HG03520 (cell line): ENCODE measurements around the gene GUSB.
"Not testable (repeated sequence)": the region's sequence is repeated elsewhere in the genome, so short reads cannot be mapped to it uniquely, and the experiment has no call there.

ENCODE experiments used
- ATAC-seq: cut with Tn5 transposase; IDR thresholded peaks from one replicate; pipeline ENCODE4 v1.9.1; 2021; ENCODE audit warnings: mild to moderate bottlenecking, moderate library complexity; ENCODE audit not compliant: unreplicated experiment

Gene GUSB

DNA sequence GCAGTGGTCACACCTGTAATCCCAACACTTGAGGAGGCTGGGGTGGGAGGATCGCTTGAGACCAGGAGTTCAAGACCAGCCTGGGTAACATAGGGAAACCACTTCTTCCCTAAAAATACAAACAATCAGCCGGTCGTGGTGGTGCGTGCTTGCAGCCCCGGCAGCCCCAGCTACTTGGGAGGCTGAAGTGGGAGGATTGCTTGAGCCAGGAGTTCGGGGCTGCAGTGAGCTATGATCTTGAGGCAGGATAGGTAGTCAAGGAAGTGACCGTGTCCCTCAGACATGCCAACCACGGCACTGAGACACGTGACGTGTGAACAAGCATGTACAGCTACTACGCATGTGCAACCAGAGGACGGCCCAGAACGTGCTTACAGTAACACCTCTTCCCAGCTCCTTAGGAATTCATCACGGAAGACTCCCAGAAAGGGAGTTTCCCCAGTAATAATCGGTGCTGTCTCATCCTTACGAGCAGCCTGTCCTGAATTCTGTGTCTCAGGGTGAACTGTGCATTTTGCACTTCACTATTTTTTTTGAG, 5.3 kb downstream of the GUSB start:
- no peak for ATAC-seq

DNA sequence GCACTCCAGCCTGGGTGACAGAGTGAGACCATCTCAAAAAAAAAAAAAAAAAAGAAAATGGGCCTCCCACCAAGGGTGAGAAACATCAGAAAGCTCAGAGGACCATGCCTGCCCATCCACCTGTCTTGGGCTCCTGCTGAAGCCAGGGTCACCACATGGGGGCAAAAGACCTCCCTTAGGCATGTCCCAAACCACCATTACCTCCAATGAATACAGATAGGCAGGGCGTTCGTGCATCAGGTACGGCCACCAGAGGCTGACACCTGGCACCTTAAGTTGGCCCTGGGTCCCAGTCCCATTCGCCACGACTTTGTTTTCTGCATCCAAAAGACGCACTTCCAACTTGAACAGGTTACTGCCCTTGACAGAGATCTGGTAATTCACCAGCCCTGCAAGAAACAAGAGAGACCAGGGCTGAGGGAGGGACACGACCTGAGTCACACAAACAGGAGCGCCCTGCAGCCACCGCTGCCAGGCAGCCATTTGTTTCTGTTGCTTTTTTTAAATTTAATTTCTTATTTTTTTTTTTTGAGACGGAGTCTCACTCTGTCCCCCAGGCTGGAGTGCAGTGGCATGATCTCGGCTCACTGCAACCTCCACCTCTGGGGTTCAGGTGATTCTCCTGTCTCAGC, 6.1 kb downstream of the GUSB start:
- no peak for ATAC-seq

DNA sequence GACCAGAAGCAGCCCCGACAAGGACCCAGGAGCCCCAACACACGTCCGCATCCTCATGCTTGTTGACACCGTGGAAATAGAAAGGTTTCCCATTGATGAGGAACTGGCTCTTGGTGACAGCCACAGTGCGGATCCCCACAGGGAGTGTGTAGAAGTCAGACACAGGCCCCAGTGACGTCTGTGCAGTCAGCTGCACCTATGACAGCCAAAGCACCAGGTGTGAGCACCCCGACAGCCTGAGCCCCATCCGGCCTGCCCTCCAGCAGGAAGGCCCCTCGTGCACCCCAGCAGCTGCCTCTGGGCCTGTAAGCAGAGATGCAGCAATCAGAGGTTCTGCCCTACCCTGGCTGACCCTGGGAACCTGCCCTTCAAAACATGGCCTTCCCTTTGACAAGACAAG, 7.1 kb downstream of the GUSB start:
- no peak for ATAC-seq

DNA sequence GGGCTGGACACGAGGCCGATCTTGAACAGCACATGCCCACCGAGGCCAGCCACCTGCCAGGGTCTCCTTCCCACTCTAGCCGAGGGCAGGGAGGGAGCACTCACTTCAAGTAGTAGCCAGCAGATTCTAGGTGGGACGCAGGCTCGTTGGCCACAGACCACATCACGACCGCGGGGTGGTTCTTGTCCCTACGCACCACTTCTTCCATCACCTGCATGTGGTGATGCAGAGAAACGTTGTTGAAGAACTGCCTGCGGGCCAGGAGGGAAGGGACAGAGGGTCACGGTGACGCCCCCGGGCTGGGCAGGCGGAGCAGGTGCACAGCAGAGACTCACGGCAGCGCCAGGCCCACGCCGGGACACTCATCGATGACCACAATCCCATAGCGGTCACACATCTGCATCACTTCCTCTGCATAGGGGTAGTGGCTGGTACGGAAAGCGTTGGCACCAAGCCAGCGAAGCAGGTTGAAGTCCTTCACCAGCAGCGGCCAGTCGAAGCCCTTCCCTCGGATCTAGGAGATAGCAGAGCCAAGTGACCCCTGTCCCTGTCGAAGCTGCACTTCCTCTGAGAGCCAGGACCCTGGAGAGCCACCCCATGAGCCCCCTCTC, 7.7 kb downstream of the GUSB start:
- ATAC-seq: no peak

DNA sequence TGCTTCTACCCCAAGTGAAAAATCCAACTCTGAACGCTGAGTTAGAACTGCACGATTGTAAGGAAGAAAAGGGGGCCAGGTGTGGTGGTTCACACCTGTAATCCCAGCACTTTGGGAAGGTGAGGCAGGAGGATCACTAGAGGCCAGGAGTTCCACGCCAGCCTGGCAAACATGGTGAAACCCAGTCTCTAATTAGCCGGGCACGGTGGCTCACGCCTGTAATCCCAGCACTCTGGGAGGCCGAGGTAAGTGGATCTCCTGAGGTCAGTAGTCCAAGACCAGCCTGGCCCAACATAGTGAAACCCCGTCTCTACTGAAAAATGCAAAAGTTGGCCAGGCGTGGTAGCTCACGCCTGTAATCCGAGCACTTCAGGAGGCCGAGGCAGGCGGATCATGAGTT, 9.0 kb downstream of the GUSB start:
- no peak for ATAC-seq

DNA sequence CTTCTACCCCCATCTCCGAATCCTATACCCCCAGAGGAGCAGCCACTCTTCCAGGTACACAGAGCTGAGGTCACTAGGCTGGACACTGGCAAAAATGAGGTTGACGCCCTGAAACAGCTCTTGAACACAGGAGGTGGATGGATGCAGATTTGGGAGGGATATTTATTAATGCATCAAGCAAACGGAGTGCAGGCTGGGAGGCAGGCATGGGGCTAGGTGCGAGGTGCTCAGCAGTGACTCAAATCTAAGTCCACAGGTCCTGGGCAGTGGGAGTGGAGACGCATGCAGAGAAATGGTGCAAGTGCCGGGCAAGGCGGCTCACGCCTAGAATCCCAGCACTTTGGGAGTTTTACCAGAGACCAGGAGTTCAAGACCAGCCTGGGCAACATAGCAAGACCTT, 11.0 kb downstream of the GUSB start:
- ATAC-seq: no peak

DNA sequence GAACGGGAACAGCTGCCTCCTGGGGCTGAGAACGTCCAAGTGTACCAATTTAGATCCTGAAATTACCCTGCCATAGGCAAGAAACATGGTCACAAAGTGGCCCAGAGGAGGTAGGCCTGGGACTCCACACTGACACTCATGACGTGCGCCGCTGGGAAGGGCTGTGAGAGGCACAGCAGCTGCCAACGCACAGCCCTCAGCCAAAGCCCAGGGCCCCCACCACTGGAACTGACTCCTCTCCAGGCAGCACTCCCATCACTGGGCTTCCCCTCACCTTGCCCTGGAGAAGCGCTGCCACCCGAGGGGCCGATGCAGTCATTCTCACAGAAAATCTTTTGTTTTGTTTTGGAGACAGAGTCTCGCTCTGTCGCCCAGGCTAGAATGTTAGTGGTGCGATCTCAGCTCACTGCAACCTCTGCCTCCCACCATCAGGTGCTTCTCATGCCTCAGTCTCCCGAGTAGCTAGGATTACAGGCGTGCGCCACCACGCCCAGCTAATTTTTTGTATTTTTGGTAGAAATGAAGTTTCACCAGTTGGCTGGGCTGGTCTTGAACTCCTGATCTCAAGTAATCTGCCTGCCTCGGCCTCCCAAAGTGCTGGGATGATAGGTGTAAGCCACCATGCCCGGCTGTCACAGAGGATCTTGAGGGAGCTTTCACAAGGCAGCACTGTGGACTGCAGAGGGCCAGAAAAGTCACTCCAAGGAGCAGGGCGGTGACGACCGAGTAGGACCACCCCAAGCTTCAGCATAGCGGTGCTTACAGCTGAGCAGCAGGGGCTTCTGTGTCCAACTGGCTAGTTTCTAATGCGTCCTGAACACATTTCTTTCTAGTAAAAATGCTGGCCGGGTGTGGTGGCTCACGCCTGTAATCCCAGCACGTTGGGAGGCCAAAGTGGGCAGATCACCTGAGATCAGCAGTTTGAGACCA, 13.5 kb downstream of the GUSB start:
- ATAC-seq: no peak

DNA sequence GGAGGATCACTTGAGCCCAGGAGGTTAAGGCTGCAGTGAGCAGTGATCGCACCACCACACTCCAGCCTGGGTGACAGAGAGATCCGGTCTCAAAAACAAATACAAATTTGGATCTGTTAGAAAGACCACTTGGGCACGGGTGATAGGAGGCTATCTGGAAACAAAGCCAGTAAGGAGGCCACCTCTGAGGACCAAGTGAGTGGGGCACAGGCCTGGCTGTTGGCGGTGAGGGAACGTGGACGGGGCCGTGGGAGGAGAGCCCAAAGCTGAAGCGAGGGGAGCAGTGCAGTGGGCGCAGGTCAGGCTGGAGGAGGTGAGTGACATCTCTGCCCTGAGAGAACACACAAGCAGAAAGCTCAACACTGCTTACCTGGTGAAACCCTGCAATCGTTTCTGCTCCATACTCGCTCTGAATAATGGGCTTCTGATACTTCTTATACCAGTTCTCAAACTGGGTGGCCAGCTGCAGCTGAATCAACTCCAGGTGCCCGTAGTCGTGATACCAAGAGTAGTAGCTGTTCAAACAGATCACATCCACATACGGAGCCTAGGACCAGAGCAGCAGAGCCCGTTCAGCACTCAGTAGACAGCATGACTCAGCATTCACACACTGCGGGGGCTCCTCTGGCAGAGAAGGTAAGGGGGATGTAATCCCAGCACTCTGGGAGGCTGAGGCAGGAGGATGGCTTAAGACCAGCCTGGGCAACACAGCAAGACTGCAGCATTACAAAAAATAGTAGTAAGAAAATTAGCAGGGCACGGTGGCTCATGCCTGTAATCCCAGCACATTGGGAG, 14.5 kb downstream of the GUSB start:
- no peak for ATAC-seq

DNA sequence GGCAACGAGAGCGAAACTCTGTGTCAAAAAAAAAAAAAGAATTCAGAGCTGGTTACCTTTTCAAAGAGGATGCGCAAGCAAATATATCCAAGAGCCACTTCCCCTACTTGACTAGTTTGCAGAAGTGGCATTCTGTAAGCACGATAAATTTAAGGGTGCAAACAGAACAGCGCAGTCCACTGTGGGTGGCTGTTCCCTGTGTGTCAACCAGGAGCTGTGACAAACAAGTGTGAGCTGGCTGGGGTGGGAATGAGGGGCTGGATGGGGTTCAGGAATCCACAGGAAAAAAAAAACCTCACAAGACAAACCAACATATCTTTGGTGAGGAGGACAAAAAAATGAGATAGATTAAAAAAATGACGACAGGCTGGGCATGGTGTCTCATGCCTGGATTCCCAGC, 15.9 kb downstream of the GUSB start:
- no peak for ATAC-seq

DNA sequence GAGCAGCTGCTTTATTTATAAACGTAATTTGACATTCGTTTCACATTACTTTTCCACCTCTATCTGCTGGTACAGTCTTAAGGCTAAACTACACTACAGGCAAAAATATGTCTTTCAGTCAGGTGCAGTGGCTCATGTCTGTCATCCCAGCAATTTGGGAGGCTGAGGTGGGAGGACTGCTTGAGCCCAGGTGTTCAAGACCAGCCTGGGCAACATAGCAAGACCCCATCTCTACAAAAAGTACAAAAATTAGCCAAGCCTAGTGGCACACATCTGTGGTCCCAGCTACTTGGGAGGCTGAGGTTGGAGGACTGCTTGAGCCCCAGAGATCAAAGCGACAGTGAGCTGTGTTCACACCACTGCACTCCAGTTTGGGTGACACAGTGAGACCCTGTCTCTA, 17.3 kb downstream of the GUSB start:
- not testable (repeated sequence) for ATAC-seq

DNA sequence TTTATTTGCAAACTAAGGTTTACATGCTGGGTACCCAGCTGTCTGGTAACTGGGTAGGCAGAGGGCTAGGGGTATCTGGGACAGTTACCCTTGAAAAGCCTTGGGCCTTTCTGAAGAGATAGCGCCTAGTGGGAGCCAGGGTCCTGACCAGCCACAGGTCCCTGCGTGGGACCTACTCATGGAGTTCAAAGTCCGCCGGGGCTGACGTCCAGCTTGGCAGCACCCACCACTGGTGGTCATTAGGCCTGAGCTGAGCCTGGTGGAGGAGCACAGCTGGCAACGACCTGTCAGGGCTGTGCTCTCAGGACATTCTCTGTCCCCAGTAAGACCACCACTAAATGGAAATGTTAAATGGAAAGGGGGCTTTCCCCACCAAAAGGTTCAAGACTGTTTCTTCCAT, 20.0 kb downstream of the GUSB start:
- no peak for ATAC-seq

DNA sequence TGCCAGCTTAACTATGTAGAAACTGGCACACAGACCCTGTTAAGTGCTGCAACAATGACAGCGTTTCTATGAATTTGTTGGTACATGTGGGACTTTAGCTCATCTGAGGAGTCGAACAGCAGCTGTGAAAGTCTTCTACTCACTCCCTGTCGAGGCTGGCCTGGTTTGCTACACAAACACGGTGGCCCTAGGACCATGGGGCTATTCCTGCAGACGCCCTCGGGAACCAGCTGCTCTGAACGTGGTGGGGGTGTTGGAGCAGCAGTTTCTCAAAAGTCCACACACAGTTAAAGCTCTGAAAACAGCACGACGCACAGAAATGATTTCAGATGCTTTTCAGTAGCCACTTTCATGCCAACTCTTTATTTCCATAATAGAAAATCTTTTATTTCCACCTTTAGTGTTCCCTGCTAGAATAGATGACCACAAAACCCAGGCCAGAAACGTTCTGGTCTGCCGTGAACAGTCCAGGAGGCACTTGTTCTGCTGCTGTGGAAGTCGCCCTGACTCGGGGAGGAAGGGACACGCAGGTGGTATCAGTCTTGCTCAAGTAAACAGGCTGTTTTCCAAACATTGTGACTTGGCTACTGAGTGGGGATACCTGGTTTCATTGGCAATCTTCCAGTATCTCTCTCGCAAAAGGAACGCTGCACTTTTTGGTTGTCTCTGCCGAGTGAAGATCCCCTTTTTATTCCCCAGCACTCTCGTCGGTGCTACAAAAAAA, 21.5 kb downstream of the GUSB start:
- ATAC-seq: no peak

DNA sequence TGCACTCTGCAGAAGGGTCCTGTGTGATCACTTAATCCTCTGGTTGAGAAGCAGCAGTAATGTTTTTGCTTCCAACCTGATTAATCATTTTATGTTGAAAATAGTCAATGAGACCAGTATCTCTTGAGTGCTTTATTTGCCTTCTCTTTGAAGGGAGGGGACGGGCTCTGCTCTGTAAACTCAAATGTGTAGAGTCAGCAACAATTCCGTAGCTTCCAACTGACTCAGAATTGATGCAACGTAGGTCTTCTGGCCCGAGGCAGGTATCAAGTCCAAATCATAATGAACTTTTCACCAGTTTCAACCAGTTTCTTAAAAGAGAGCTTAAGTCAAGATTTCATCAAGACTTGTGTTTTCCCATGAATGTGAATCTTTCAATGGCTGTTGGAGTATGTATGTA, 26.3 kb downstream of the GUSB start:
- ATAC-seq: no peak

DNA sequence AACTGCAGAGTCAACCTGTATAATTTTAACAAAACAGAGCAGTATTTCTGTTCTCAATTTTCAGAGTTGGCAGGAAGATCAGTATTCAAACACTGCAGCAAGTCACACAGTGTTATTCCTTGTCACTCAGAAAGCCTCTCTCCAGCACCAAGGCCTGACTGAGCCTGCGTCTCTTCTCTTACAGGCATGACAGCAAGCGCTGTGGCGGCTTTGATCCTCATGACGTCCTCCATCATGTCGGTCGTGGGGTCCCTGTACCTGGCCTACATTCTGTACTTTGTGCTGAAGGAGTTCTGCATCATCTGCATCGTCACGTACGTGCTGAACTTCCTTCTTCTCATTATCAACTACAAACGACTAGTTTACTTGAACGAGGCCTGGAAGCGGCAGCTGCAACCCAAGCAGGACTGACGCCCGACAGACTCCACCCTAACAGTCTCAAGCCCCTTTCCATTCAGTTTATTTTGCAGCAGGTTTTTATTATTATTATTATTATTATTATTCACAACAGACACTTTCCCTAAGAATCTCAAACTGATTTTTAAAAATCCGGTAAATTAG, 28.0 kb downstream of the GUSB start:
- no peak for ATAC-seq

DNA sequence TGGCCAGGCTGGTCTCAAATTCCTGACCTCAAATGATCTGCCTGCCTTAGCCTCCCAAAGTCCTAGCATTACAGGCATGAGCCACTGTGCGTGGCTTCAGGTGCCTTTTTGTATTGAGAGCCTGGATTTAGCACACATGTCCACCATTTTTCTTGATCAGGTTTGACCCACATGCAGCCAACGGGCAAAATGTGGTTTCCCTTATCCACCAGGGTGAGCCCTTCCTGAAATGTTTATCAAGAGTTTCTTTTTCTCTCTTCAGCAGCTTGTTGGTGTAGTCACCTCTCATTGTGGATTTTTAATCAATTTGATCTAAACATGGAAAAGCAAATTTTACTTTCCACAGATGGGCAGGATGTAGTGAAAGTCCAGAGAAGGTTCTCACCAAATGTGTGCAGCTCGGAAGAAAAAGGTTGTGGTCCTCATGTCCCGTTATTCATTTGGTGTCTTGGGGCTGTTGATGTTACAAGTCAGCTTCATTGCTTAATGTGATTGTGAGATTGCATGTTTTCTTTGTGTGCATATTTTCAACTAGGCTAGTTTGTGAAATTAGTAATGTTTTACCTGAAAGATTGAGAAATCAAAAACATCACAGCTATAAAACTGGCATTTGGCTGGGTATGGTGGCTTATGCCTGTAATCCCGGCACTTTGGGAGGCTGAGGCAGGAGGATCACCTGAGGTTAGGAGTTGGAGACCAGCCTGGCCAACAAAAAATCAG, 28.9 kb downstream of the GUSB start:
- ATAC-seq: no peak

DNA sequence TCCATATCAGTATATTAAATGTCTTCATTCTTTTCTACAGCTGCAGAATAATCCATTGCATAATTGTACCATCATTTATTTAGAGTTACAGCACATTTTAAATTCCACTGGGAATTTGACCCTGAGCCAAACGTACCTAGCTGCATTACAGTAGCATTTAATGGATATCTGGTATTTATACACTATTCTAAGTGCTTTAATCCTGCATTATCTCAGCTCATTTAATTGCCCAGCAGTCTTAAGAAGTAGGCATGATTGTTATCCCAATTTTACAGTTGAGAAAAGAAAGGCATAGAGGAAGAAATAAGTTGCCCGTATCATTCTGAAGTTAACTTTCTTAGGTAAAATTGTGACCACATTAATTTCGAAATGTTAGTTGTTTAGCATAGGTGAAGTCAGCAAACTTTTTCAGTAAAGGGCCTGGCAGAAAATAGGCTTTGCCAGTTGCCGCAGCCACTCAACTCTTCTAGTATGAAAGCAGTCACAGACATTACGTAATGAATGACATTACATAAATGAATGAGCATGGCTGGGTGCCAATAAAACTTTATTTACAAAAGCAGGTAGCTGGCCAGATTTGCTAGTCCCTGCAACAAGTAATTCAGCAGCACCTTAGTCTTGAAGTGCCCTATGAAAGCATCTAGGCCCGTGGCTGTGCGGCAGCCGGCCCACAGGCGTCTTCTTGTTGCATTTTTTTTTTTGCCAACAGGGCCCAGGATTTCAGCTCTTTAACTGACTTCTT, 30.0 kb downstream of the GUSB start:
- ATAC-seq: no peak

DNA sequence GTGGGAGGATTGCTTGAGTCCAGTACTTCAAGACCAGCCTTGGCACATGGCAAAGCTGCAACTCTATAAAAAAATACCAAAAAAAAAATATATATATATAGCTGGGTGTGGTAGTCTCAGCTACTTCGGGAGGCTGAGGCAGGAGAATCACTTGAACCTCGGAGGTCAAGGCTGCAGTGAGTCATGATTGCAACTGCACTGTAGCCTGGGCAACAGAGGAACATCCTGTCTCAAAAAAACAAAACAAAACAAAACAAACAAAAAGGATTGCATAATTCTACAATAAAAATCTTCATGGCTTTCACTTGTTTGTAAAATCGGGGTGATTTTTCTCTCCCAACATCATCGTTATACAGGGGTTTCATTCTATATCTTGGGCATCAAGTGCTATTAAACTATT, 35.1 kb downstream of the GUSB start:
- no peak for ATAC-seq

DNA sequence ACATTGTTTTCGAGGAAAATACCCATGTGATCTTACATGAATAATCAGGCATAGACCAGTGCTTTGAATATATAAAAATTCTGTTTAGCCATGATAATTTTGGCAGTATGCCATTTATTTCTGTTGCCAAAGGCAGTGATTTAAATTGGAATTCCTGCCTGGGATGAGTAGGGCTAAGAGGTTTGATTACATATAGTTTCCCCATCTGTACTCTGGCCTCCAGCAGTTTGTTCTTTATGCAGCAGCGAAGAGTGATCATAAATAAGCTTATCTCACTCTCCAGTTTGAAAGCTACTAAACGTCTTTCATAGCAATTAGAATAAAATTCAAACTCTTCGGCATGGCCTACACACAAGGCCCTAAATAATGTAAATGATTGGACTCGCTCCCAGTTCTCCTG, 36.2 kb downstream of the GUSB start:
- not testable (repeated sequence) for ATAC-seq
